Activated B cell treated with CpG ODN at 0.5 μM for 24 hours (primary cell): Measurements from ENCODE around the gene MAN1A1. TPM values are rescaled to one million over a fixed set of nuclear protein-coding genes. Genes with fewer than 3 reads are reported as not detected.

ENCODE experiments used
- ATAC-seq: fragments of 200-7000 bp; cut with Tn5 transposase; one replicate; pipeline ENCODE4 v1.10.0; 2021; ENCODE audit warnings: low read depth, mild to moderate bottlenecking, moderate library complexity
- CTCF ChIA-PET: fragments of 350-600 bp; sonication (Branson Sonifier 250); formaldehyde crosslinking; loops from one replicate; lab custom pipeline; 2021; ENCODE audit warnings: antibody characterized with exemption; lab: Charles Lee
- POLR2A ChIA-PET: fragments of 350-600 bp; sonication (Branson Sonifier 250); formaldehyde crosslinking; loops from one replicate; lab custom pipeline; 2021; ENCODE audit warnings: antibody characterized with exemption; lab: Charles Lee
- DNase-seq: peaks from one replicate; pipeline ENCODE4 v3.0.0; 2022
- H3K27ac Mint-ChIP-seq: one replicate; pipeline ENCODE4 v1.8.0; 2020; ENCODE audit warnings: mixed read lengths
- H3K27me3 Mint-ChIP-seq: one replicate; pipeline ENCODE4 v1.8.0; 2021; ENCODE audit warnings: mixed read lengths
- H3K36me3 Mint-ChIP-seq: one replicate; pipeline ENCODE4 v1.8.0; 2021; ENCODE audit warnings: low read depth, mixed read lengths
- H3K4me1 Mint-ChIP-seq: one replicate; pipeline ENCODE4 v1.8.0; 2021; ENCODE audit warnings: mixed read lengths
- H3K4me3 Mint-ChIP-seq: one replicate; pipeline ENCODE4 v1.8.0; 2020; ENCODE audit warnings: mild to moderate bottlenecking, mixed read lengths
- H3K9me3 Mint-ChIP-seq: one replicate; pipeline ENCODE4 v1.8.0; 2020; ENCODE audit warnings: mixed read lengths
- intact Hi-C: fragments of 100-400 bp; cut with micrococcal nuclease; formaldehyde crosslinking; loops from one replicate; pipeline ENCODE4 v1.15.1; 2024
- total RNA-seq: library from RNA; stranded (reverse); gene quantifications from 2 replicates; pipeline ENCODE4 v1.2.3, GENCODE V29; 2022
- TF ChIP-seq, protein P1 (sequence below): fragments of 200-600 bp; IDR thresholded peaks from one replicate; pipeline ENCODE4 v1.8.0; 2022; ENCODE audit warnings: antibody characterized with exemption, mild to moderate bottlenecking

Gene MAN1A1
- total RNA-seq, 1 donor from 2014 or later: 18.1 TPM

DNA sequence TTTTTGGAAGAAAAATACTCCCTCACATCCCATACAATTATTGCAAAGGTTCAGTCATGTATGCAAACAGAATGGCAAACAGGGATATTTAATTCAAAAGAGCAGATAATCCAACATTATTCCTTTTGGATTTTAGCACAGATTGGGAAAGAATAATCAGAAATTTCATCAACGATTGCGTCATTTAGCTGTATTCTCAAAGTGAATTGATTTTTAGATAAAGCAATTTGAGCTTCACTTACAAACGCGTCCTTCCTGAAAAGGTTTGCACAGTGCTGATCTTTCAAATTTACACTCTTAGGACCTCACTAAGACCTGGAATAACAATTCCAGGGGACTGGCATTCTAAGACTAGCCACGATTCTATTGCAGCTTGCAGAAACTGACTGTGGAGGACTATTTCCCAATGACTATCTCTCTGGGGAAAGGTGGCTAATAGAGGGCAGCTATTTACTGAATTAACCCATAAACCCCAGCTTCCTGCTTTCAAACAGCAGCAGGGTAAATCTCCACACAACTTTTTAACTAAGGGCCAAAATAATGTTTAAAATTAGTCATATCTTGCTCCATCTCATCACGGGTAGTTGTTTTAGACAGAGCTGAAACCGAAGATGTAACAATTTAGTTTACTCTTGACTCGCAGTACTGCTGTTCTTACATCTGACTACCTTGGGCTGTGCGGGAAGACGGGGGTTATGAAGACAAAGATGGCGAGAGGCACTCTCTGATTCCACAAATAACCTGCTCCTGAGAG, 139.9 kb downstream of the MAN1A1 start:
- peaks cover 20% of the 10 kb centered on the region for H3K4me1 Mint-ChIP-seq
- H3K9me3 Mint-ChIP-seq: no peaks in the 10 kb centered on the region
- ATAC-seq (no peak), DNase-seq (no peak)
- intact Hi-C loops: no loop called here
- TF ChIP-seq, protein P1, sequence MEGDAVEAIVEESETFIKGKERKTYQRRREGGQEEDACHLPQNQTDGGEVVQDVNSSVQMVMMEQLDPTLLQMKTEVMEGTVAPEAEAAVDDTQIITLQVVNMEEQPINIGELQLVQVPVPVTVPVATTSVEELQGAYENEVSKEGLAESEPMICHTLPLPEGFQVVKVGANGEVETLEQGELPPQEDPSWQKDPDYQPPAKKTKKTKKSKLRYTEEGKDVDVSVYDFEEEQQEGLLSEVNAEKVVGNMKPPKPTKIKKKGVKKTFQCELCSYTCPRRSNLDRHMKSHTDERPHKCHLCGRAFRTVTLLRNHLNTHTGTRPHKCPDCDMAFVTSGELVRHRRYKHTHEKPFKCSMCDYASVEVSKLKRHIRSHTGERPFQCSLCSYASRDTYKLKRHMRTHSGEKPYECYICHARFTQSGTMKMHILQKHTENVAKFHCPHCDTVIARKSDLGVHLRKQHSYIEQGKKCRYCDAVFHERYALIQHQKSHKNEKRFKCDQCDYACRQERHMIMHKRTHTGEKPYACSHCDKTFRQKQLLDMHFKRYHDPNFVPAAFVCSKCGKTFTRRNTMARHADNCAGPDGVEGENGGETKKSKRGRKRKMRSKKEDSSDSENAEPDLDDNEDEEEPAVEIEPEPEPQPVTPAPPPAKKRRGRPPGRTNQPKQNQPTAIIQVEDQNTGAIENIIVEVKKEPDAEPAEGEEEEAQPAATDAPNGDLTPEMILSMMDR: no peak
- H3K36me3 Mint-ChIP-seq: peaks cover 2% of the 10 kb centered on the region
- ChIA-PET CTCF (no interaction called here), POLR2A (interaction anchor here (0.7 kb wide), 1 partner anchor 584 kb away, joined by 7 read pairs; no protein-coding TSS in a partner anchor)
- no peak overlapping the region for H3K4me3 Mint-ChIP-seq
- H3K27ac Mint-ChIP-seq: no peak overlapping the region
- H3K27me3 Mint-ChIP-seq: no peaks in the 10 kb centered on the region

DNA sequence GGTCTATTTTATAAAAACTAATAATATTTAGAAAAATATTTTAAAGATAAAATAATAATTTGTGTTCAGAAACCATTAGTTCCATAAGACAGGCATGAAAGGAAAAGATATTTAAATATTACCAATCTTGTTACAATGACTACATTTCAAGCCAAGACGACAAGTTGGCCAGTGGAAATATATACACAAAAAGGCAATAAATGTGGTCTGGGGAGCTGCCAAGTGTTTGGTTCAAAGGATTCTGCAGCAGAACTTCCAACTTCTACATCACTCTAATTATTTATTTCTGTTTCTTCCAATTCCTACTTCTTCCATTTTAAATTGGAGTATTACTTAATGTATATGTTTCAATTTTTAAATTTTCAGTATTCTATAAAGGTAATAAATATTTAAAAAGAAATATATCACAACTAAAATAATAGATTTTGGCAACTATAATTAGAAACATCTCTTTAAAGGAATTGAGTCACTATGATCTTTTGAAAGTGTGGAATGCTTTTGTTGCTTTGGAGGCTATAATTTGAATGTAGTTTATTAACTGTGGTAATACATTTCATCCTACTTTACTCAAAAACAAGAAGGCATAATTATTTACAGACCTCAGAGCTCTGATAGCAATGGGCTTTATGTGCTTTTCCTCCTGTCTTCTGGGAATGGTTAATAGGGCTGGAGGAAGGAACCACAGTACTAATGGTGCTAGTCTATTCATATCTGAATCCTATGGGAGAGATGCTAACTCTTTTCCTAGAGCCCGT, 141.4 kb downstream of the MAN1A1 start:
- TF ChIP-seq, protein P1: no peak
- Mint-ChIP-seq H3K4me1 (peaks cover 20% of the 10 kb centered on the region), H3K9me3 (no peaks in the 10 kb centered on the region), H3K4me3 (no peak overlapping the region), H3K27ac (no peak overlapping the region), H3K36me3 (peaks cover 7% of the 10 kb centered on the region), H3K27me3 (no peaks in the 10 kb centered on the region)
- ATAC-seq: no peak
- POLR2A ChIA-PET: no interaction called here
- DNase-seq: no peak
- intact Hi-C loops: no loop called here
- CTCF ChIA-PET: no interaction called here

DNA sequence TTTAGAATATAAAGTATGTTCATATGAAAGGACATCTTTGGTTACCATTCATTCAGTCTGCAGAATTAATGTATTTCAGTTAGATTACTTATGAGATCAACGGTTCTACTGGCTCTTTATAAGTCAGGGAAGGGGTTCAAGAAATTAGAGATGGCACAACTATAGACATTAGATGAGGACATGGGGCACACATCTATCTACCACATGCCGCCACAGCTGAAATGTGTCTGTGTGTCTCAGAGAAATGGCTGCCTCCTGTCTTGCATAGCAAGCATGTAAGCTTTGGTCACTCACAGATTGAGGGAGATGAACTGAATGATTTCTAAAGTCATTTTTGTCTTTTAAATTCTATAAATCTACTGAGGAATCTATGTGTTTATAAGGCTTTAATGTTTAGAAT, 142.2 kb downstream of the MAN1A1 start:
- ChIA-PET POLR2A (no interaction called here), CTCF (interaction anchor here (0.6 kb wide), 1 partner anchor 16 kb away, joined by 3 read pairs; no protein-coding TSS in a partner anchor)
- Mint-ChIP-seq H3K27me3 (no peaks in the 10 kb centered on the region), H3K36me3 (peaks cover 14% of the 10 kb centered on the region), H3K27ac (no peak overlapping the region), H3K4me1 (peaks cover 20% of the 10 kb centered on the region), H3K9me3 (no peaks in the 10 kb centered on the region), H3K4me3 (no peak overlapping the region)
- TF ChIP-seq, protein P1: no peak
- no peak for ATAC-seq
- intact Hi-C loops: no loop called here
- no peak for DNase-seq

DNA sequence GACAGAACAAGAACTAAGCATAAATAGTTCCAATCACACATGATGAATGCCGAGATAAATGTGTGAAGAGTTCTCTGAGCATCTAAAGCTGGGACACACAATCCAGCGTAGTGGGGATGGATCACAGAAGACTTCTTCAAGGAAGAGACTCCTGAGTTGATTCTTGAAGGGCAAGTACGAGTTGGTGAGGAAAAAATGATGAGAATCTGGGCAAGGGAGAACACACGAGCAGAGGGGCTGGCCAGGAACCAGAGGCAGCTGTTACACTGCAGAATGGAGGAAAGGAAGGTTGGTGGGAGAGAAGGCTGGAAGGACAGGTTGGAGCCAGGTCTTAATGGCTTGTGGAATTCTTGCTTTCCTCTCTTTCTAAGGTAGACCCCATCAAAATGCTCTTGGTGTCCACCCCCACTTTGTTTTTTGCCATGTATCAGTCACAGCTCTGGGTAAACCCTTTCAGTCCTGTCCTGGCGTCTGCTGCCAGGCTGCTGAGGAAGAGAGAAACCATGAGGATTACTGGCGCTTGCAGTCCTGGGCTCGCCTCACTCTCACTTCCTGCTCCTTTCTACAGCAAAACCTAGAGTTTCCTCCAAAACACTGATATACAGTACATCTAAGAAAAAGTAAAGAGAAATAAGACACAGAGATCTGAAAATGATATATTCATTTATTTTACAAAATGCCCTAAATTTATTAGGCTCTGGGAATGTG, 143.5 kb downstream of the MAN1A1 start:
- intact Hi-C loops: no loop called here
- Mint-ChIP-seq H3K9me3 (no peaks in the 10 kb centered on the region), H3K27ac (peak overlapping the region; percentile 57), H3K4me3 (no peak overlapping the region), H3K27me3 (no peaks in the 10 kb centered on the region), H3K36me3 (peaks cover 20% of the 10 kb centered on the region), H3K4me1 (peaks cover 20% of the 10 kb centered on the region)
- POLR2A ChIA-PET: no interaction called here
- DNase-seq: no peak
- TF ChIP-seq, protein P1: no peak
- no peak for ATAC-seq
- CTCF ChIA-PET: no interaction called here

DNA sequence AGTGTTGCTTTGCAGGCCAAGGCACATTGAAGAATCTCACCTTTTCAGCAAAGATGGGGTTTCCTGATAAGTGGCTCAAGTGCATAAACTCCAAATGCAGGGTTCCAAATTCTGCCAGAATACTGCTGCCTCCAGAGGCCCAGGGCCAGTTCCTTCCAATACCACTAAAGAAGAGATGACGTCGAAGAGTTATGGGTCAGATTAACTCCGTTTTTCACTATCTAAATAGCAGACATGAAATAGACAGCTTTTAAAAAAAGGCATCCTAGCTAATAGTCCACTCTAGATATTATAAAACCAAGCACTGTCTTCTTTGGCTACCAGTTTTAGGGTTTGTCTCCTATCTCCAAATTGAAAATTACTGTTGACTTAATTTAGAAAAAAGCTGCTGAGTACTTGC, 144.8 kb downstream of the MAN1A1 start:
- Mint-ChIP-seq H3K4me1 (peaks cover 20% of the 10 kb centered on the region), H3K36me3 (peaks cover 26% of the 10 kb centered on the region), H3K27ac (peak overlapping the region; percentile 38), H3K9me3 (no peaks in the 10 kb centered on the region), H3K4me3 (no peak overlapping the region), H3K27me3 (no peaks in the 10 kb centered on the region)
- ChIA-PET CTCF (no interaction called here), POLR2A (no interaction called here)
- ATAC-seq (no peak), DNase-seq (no peak)
- intact Hi-C loops: no loop called here
- TF ChIP-seq, protein P1: no peak
